ENCODE measurements around the gene MAP4K2.

Gene MAP4K2

DNA sequence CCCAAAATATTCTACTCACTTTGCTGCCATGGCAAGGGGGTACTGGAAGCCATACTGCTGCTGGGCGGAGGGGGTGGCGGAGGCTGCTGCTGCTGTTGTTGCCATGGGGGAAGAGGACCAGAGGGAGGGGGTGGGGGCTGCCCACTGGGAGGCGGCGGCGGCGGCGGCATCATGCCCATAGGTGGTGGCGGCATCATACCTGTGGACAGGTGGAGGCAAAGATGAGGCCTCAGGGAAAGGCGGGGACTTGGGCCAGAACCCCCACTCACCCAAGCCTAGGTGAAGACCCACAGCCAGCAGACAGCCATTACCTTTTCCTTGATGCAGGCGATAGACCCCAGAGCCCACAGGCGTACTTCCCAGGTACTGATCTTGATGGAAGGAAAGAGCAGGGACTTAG, 36.1 kb downstream of the MAP4K2 start:
- DNase-seq: no peak

DNA sequence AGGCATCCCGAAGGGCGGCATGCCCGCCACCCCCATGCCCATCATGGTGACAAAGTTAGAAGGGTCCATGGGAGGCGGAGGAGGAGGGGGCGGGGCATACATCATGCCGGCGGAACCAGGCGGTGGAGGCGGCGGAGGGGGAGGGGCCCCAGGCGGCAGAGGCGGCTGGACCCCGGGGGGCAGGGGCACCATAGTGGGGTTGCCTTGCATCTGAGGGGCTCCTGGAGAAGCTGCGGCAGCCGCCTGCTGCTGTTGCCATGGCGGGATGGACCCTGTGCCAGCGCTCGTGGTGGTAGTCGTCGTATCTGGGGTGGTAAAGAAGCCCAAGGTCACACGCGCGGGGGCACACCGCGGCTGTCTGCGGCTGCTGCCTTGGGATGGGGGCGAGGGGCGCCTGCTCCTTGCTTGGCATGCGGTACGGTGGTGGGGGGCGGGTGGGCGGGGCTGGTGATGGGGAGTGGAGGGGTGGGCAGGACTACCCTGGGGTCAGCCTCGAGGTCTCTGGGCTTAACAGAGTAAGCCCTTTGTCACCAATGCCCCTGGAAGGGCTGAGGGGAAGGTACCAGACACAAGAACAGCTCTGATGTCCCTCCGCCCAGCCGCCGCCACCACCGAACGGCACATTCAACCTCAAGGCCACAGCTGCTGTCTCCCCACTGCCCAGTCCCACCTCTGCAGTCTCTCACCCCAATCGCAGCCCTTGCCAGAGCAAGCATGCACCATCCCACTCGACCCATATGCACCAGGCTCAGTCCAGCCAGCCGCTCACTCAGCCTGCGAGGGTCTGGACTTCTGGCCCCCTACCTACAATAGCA, 37.0 kb downstream of the MAP4K2 start:
- DNase-seq: no peak

- no peak for DNase-seq
Measured at GRCh38 chr11:64765291-64765850, 37.6 kb downstream of the MAP4K2 start.

DNA sequence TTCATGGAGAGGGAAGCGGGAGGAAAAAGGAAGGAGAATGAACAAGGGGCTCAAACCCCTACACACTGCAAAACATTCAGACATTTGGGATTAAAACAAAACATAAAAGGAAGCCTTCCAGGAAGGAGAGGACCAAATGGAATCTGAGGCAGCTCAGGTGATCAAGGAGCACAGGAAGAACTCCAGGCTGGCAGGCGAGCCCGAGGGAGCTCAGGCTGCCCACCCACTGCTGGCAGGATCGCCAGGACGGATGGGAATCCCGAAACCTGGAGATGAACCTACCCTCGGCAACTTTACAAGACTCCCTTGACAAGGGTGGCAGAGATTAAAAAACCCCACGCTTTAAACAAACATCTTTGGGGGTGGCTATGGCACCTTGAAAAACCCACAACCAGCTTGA, 38.3 kb downstream of the MAP4K2 start:
- no peak for DNase-seq

DNA sequence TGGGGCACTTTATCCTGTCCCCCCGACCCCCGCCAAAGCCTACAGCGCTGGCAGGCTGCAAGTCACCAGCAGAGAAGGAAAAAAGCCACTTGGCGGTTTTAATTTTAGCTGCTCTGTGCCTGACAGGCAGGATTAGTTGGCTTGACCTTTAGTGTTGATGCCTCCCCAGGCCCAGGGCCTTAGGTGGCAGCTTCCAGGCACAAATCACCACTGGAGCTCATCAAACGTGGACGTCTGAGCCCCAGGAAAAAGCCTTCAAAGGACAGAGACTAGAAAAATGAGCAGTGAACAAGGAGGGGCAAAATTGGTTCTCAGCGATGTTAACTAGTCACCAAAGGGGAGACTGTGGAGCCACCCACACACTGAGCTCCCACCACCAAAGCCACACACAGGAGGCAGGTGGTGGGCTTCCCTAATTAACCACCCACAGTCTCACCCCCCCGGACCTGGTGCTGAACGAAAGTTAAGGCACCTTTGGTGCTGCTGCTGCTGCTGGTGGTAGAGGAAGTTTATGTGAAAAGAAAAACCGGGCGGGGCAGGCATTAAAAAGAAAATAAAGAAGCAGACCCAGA, 38.9 kb downstream of the MAP4K2 start:
- DNase-seq: no peak

DNA sequence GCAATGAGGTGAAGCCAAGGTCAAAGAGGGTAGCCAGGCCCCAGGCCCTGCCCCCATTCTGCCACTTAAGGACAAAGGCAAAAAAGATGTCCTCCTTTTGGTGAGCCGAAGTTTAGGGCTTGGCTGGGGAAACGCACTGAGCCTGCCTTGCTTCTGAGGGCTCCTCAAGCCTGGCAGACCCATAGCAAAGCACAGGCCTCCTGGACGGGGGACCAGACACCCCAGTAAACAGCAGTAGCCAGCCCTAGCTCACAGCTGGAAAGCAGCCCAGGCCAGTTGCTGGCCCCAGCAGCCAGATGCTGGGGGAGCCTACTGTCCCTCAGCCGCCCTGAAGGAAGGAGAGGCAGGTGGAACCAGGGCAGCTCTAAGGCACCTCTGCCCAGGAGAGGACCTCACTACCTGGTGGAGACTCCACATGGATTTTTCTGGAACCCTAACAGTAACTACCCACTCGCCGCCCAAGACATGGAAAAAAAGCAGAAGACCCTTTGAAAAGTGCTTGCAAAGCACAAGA, 39.4 kb downstream of the MAP4K2 start:
- no peak for DNase-seq

- no peak for DNase-seq
Measured at GRCh38 chr11:64762674-64763525, 40.1 kb downstream of the MAP4K2 start.

- DNase-seq: no peak
Measured at GRCh38 chr11:64762277-64762673, 40.7 kb downstream of the MAP4K2 start.

DNA sequence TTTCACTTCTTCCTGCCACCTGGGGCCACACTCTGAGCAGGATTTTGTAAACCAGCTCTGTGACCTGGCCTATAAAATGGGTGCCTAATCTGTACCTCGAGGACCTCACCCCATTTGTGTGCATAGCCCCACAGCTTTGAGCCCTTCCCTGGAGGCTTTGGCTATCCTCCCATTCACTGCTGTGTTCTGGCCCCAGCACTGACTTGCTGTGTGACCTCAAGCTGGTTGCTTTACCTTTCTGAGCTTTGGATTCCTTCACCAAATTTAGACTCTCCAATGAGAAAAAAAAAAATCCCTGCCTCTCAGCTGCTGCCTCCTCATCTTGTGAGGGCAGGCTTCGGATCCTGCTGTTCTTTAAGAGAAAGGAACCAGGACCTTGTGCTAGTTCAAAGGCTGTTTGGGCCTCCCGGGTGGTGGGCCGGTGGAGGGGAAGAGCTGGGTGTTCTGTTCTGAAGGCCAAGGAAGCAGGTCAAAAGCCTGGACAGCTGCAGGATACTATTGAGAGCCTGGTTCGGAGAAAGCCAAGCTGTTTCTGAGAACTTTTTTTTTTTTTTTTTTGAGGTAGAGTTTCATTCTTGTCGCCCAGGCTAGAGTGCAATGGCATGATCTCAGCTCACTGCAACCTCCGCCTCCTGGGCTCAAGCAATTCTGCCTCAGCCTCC, 42.1 kb downstream of the MAP4K2 start:
- no peak for DNase-seq

- DNase-seq: no peak
Measured at GRCh38 chr11:64759722-64760719, 43.0 kb downstream of the MAP4K2 start, which contains the start of gene PYGM. PYGM (minus strand) TSS chr11:64759974; CDS start chr11:64759898, 76 bp downstream.

GRCh38 chr11:64759131-64759721, 43.8 kb downstream of the MAP4K2 start:
- DNase-seq: no peak

DNA sequence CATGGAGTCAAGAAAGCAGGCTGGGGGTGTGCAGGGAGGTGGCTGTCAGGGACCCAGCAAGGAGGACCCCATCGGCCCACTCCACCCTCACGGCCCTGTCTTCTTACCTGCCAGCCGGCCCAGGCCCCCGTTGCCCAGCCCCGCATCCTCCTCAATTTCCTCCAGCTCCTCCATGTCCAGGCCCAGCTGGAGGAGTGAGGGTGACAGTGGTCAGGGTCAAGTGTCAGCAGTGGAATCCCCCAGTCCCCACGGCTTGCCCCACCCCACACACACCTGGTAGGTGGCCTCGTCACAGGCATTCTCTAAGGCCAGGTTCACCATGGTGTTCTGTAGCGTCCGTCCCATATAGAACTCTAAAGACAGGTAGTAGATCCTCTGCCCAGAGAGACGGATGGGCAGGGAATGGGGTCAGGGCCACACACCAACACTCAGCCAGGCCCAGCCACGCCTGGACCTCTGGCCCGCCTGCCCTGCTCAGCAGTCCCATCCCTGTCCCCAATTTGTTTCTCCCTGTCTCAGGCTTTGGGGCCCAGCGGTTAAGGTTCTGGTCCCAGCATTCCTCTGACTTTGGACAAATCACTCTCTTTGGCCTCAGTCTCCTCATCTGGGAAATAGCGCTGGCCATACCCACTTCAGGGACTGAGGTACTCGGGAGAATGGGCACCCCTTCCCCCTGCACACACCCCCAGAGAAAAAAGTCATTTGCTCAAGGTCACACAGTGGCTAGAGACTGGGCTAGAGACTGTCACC, 44.5 kb downstream of the MAP4K2 start:
- DNase-seq: no peak

GRCh38 chr11:64757549-64758329, 45.3 kb downstream of the MAP4K2 start:
- DNase-seq: no peak

- no peak for DNase-seq
Measured at GRCh38 chr11:64755681-64756361, 47.2 kb downstream of the MAP4K2 start.

DNA sequence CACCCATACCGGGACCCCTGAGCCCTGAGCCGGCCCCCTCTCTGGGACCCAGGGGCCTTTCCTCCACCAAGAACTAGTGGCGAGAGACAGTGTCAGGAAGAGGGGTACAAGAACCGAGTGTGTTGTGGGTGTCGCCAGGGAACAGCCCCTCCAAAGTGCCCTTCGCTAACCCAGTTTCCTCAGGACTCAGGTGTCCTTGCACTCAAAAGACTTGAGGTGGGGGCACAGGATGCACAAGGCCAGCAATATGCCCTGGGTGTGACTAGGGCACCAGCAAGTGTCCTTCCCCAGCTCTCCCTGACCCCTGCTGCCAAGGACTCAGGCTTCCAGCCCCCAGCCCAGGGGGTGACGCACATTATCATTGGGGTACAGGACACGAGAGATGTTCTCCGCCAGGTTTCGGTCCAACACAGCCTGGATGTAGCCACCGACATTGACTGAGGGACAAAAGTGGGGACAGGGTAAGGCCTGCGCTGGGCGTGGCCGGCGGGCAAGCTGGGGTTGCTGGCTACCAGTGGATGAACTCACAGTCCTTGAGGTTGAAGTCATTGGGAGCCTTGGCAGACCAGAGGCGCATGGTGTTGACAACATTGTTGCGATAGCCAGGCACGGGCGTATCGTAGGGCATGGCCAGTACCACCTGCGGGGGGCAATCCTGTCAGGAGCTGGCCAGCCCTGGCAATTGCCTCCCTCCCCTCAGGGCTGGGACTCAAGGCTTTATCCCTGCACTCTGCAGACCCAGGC, 47.9 kb downstream of the MAP4K2 start:
- DNase-seq: no peak

DNA sequence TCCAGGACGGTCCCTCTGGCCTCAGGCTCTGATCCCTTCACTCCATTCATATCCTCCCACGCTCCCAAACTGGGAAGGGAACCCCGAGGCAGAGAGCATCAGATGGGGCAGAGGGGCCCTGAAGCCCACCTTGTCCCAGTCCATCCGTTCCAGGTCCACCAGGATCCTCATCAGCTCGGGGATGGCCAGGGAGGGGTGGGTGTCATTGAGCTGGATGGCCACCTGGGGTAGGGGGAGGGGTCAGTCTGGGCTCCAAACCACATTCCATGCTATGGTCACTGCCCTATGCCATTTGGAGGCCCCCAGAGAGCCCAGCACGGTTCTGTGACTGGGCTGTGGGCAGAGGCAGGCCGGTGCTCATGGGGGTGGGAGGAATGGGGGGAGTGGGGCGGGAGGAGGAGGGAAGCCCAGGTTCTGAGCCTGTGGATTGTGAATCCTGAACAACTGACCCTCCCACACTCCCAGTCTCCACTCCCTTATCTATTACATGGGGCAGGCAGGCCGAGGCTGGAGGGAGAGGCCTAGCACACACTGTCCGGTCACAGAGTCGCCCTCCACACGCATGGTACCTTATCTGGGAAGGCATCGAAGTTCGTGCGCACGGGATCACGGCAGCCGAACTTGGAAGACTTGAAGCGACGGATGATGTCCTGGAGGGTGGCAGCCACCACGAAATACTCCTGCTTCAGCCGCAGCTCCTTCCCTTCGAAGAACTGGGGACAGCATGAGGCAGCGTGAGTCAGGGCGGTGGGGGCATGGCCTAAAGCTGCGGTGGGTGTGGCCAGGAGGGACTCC, 48.7 kb downstream of the MAP4K2 start:
- no peak for DNase-seq

Data from AML-193 (cell line).